Testis (tissue), 2 donors: ENCODE measurements around the gene CAD.

Experiments
- CTCF ChIP-seq, 3 experiments: fragments of 450-650 bp in 2 of 3; fragments of 200-600 bp in 1 of 3; sonication (generic) in 1 of 3; IDR thresholded peaks; one replicate each; pipeline ENCODE4 v1.5.1; 2016 to 2019; ENCODE audit warnings: antibody characterized with exemption in 3 of 3, mild to moderate bottlenecking in 2 of 3, moderate library complexity in 1 of 3
- POLR2A ChIP-seq: fragments of 450-650 bp; IDR thresholded peaks from one replicate; pipeline ENCODE4 v1.6.1; 2017; ENCODE audit warnings: antibody characterized with exemption, mild to moderate bottlenecking, moderate library complexity

GRCh38 chr2:27178469-27178868, 38.7 kb upstream of the CAD start:
- no peak for TF ChIP-seq CTCF (IDR thresholded peaks at IDR 0.05)
- TF ChIP-seq POLR2A: no peak
